ENCODE results near the gene MORC2.

DNA sequence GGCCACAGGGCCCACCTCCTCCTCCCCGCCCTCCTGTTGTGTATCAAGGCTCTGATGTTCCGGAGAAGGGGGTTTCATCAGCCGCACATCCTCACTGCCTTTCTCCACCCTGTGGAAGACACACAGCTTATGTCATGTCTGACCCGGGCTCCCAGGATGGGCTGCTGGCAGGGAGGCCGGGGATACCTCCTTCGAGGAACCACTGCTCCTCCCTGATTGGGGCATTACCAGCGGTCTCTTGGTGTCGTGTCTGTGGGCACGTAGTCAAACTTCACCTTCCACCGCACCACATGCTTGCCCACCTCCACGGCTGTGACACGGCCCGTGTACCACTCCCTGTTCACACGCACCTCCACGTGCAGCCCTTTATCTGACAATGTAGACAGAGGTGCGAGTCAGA, 35.9 kb downstream of the MORC2 start:
- TF ChIP-seq, protein P1, sequence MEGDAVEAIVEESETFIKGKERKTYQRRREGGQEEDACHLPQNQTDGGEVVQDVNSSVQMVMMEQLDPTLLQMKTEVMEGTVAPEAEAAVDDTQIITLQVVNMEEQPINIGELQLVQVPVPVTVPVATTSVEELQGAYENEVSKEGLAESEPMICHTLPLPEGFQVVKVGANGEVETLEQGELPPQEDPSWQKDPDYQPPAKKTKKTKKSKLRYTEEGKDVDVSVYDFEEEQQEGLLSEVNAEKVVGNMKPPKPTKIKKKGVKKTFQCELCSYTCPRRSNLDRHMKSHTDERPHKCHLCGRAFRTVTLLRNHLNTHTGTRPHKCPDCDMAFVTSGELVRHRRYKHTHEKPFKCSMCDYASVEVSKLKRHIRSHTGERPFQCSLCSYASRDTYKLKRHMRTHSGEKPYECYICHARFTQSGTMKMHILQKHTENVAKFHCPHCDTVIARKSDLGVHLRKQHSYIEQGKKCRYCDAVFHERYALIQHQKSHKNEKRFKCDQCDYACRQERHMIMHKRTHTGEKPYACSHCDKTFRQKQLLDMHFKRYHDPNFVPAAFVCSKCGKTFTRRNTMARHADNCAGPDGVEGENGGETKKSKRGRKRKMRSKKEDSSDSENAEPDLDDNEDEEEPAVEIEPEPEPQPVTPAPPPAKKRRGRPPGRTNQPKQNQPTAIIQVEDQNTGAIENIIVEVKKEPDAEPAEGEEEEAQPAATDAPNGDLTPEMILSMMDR (IDR thresholded peaks at IDR 0.05; ENCODE audit: borderline replicate concordance, extremely low read depth, low read length, poor library complexity, severe bottlenecking), result no peak
- no peak for TF ChIP-seq EZH2 (IDR thresholded peaks at IDR 0.05; ENCODE audit: borderline replicate concordance, low read depth, low read length, severe bottlenecking)

Data from DND-41 (cell line).